ENCODE results near the gene TEX264.
"Not testable (repeated sequence)": the region's sequence is repeated elsewhere in the genome, so short reads cannot be mapped to it uniquely, and the experiment has no call there.

Gene TEX264

DNA sequence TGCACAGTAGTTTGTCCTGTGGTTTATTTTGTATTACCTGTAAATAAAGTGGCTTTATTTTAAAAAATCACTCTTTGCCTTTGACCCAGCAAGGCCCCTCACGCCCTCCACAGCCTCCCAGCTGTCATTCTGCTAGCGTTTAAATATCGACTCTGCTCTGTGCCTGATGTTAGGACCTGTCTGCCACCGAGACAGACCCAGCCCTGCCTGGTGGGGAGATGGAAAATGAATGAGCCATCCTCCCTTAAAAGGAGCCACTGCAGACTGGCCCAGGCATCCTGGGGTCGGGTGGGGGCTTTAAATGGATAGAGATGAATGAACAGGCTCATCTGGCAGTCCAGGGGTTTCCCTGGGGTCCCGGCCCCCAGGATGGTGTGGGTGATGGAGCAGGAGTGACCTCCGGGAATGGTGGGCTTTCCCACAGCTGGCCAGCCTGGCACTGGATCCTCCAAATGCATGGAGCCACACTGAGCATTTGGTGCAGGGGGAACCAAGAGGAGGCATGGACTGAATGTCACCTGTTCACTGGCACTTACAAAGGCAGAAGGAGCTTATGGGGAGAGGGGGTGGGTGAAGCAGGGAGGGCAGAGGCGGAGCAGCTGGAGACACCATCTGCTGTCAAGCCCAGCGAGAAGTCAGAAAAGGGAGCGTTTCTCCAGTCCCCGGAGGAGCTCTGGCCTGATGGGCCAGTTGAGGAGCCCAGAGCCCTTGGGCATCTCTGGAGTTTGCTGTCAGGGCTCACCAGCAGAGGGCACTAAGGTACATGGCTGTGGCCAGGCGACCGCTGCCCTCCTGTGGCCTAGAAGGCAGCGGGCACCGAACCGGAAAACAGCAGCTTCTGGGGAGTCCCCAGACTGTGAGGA, 47.7 kb downstream of the TEX264 start:
- peak; percentile 83 for DNase-seq

- DNase-seq: no peak
These were observed 48.5 kb downstream of the TEX264 start for GRCh38 chr3:51719410-51720025.

- DNase-seq: no peak
These were observed 49.4 kb downstream of the TEX264 start for GRCh38 chr3:51720292-51721061.

- no peak for DNase-seq
These were observed 50.2 kb downstream of the TEX264 start for GRCh38 chr3:51721062-51721745.

DNA sequence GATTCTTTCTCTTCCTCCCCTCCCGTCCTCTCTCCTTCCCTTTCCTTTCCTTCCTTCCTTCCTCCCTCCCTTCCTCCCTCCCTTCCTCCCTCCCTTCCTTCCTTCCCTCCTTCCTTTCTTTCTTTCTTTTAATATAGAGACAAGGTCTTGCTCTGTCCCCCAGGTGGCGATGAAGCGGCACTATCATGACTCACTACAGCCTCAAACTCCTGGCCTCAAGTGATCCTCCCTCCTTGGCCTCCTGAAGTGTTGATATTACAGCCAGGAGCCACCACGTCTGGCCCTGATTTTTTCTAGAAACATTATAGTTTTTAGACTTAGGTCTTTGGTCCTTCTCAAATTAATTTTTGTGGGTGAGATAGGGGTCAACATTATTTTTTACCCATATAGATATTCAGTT, 51.3 kb downstream of the TEX264 start:
- peak; percentile 50 for DNase-seq

GRCh38 chr3:51727500-51727899, 56.4 kb downstream of the TEX264 start:
- no peak for DNase-seq

DNA sequence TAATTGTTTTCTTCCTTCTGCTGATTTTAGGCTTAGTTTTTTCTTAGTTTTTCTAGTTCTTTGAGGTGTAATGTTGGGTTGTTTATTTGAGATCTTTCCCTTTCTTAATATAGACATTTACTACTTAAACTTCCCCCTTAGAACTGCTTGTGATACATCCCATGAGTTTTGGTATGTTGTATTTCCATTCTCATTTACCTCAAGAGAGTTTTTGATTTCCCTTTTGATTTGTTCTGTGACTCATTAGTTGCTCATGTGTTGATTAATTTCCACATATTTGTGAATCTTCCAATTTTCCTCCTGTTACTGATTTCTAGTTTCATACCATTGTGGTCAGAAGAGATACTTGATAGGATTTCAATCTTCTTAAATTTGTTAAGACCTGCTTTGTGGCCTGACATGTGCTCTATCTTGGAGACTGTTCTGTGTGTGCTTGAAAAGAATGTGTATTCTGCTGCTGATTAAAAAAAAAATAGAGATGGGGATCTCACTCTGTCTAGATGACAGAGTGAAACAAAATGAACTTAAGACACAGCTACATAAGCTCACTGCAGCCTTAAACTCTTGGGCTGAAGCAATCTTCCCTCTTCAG, 58.1 kb downstream of the TEX264 start:
- DNase-seq: no peak

- no peak for DNase-seq
These were observed 63.0 kb downstream of the TEX264 start for GRCh38 chr3:51733859-51734571.

GRCh38 chr3:51734572-51734907, 63.5 kb downstream of the TEX264 start:
- DNase-seq: peak; percentile 22

DNA sequence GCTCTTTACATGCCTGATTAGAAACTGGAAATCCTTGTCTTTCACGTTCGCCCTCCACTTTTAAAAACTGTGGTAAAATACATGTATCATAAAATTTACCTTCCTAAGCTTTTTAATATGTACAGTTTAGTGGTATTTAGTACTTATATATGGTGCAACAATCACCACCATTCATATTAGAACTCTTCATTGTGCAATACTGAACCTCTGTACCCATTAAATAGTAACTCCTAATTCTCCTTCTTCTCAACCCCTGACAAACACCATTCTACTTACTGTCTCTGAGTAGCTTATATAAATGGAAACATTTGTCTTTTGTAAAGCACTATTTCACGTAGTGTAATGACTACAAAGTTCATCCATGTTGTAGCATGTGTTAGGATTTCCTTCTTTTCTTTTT, 64.0 kb downstream of the TEX264 start:
- no peak for DNase-seq

GRCh38 chr3:51735950-51736349, 64.9 kb downstream of the TEX264 start:
- no peak for DNase-seq

GRCh38 chr3:51739110-51739509, 68.1 kb downstream of the TEX264 start:
- no peak for DNase-seq

DNA sequence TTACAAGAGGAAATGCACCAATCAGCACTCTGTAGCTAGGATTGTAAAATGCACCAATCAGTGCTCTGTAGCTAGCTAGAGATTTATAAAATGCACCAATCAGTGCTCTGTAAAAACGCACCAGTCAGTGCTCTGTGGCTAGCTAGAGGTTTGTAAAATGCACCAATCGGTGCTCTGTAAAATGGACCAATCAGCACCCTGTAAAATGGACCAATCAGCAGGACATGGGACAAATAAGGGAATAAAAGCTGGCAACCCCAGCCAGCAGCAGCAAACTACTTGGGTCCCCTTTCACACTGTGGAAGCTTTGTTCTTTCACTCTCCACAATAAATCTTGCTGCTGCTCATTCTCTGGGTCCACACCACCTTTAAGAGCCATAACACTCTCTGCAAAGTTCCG, 71.3 kb downstream of the TEX264 start:
- DNase-seq: not testable (repeated sequence)

- DNase-seq: not testable (repeated sequence)
These were observed 71.9 kb downstream of the TEX264 start for GRCh38 chr3:51742978-51743377.

DNA sequence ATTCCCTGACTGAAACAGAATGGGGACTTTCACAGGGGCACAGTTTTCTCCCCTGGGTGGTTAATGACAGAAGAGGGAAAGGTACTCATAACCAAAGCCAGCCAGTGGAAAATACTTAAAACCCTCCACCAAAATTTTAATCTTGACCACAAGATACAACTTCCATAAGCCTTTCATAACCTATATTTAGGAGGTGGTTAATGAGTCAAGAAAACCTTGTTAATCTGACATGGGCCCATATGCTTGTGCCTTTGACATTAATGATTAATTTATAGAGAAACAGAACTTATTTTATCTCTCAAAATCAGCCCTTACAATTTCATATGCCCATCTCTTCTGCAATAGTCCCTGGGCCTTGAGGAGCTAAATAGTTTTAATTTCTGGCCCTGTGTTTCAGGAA, 76.8 kb downstream of the TEX264 start:
- DNase-seq: no peak

DNA sequence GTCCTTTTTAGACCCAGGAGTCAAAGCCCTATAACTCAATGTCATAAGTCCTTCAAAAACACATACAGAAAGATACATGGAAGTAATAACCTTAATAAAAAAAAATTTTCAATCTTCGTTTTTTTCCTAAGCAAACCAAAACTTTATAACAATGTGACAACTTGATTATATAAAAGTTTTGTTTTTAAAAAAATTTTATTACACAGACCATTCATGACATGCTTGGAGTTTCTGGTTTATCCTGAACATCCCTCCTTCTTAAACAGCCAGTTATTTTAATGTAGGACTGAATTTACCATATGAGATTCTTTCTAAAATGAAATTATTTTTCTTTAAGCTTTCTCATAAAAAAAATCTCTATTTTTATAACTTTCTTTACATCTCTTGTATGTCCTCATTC, 77.3 kb downstream of the TEX264 start:
- no peak for DNase-seq

GRCh38 chr3:51750878-51751277, 79.8 kb downstream of the TEX264 start:
- DNase-seq: no peak

DNA sequence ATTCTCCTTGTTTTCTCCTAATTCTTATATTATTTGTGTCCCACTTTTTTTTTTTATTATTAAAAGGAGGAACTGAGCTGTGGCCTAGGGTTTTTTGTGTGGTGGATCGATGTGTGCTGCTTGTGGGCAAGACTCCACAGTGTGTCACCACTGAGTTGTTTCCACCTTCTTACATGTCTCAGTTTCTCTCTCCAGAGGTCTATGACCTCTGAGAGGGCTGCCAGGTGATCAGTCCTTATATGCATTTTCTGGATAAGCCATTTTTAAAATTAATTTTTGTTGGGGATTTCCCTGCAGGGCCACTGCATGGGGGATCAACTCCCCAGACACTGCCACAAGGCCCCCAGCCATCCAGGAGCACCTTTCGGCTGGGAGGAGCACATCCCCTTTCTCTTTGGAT, 80.2 kb downstream of the TEX264 start:
- no peak for DNase-seq

Data from activated CD4-positive, alpha-beta T cell treated with anti-CD3 and anti-CD28 coated beads for 48 hours (primary cell).